Measurements from ENCODE around the gene PSMG4. TPM values are rescaled to one million over a fixed set of nuclear protein-coding genes. Genes with fewer than 3 reads are reported as not detected.
A peak's percentile ranks its signal among the peaks of the same experiment; 100 is the strongest.

The PSMG4 gene
- total and polyA plus RNA-seq, 4 donors = 13.9 to 40.6 (median 26.9) TPM

- Histone ChIP-seq H3K36me3 (ENCODE audit: control insufficient read depth, insufficient read depth, low read length) (peaks cover 9% of the 10 kb centered on the region), H3K4me1 (ENCODE audit: control insufficient read depth, insufficient read depth, low read length) (peaks cover 14% of the 10 kb centered on the region), H3K4me3 (ENCODE audit: low read depth, low read length) (no peak overlapping the region), H3K27ac (ENCODE audit: low read depth, low read length) (no peak overlapping the region), H3K9me3 (ENCODE audit: control insufficient read depth, insufficient read depth, low read length) (no peaks in the 10 kb centered on the region), H3K27me3 (ENCODE audit: control insufficient read depth, insufficient read depth, low read length) (no peaks in the 10 kb centered on the region)
- 91% methylated on average over 6 of the region's 9 CpGs for WGBS (ENCODE audit: insufficient coverage)
- DNase-seq (ENCODE audit: low read depth in 4 of 6, low spot score in 6 of 6) = peak in 2 of 6 donors; percentile 59 to 87
These were observed 52.0 kb downstream of the PSMG4 start for GRCh38 chr6:3310703-3311102.

GRCh38 chr6:3311826-3312225 is 53.1 kb downstream of the PSMG4 start:
- no peak for DNase-seq (ENCODE audit: low read depth in 4 of 6, low spot score in 6 of 6)
- WGBS (ENCODE audit: insufficient coverage) = 98% methylated on average over 6 of the region's 6 CpGs
- Histone ChIP-seq H3K27ac (ENCODE audit: low read depth, low read length) (no peak overlapping the region), H3K4me3 (ENCODE audit: low read depth, low read length) (no peak overlapping the region), H3K27me3 (ENCODE audit: control insufficient read depth, insufficient read depth, low read length) (no peaks in the 10 kb centered on the region), H3K9me3 (ENCODE audit: control insufficient read depth, insufficient read depth, low read length) (no peaks in the 10 kb centered on the region), H3K4me1 (ENCODE audit: control insufficient read depth, insufficient read depth, low read length) (peaks cover 14% of the 10 kb centered on the region), H3K36me3 (ENCODE audit: control insufficient read depth, insufficient read depth, low read length) (peaks cover 7% of the 10 kb centered on the region)

DNA sequence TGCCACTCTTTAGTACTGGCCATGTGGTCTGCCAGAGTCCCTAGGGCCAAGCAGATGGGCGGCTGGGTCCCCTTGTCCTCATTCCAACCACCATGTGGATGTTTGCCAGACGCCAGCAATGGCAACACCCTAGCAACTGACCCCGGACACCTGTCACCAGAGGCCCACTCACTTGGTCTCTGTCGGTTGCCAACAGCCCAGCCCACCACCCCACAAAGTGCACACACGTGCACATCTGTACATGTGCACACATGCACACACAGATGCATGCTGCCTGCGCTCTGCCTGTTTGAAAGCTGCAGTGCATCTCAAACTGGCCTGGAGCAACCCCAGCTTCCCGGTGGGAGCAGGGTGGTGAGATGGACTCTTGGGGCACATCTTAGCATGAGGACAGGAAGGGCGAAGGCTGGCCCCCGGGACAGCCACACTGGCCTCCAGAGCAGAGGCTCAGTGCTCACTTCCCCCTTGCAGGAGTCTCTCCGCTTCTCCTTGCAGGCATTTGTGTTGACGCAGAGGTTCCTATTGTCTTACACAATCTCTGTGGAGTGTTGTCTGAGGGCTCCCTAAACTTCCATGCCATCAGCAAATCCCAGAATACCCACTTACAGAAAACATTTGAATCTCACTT is 54.0 kb downstream of the PSMG4 start:
- Histone ChIP-seq H3K9me3 (ENCODE audit: control insufficient read depth, insufficient read depth, low read length) (no peaks in the 10 kb centered on the region), H3K4me1 (ENCODE audit: control insufficient read depth, insufficient read depth, low read length) (peaks cover 15% of the 10 kb centered on the region), H3K27me3 (ENCODE audit: control insufficient read depth, insufficient read depth, low read length) (no peaks in the 10 kb centered on the region), H3K36me3 (ENCODE audit: control insufficient read depth, insufficient read depth, low read length) (peaks cover 2% of the 10 kb centered on the region), H3K27ac (ENCODE audit: low read depth, low read length) (no peak overlapping the region), H3K4me3 (ENCODE audit: low read depth, low read length) (no peak overlapping the region)
- 63% methylated on average over 10 of the region's 11 CpGs for WGBS (ENCODE audit: insufficient coverage)
- DNase-seq (ENCODE audit: low read depth in 4 of 6, low spot score in 6 of 6) = no peak

- no peak overlapping the region for H3K27ac ChIP-seq (ENCODE audit: low read depth, low read length)
- 88% methylated on average over 3 of the region's 7 CpGs for WGBS (ENCODE audit: insufficient coverage)
- H3K27me3 ChIP-seq (ENCODE audit: control insufficient read depth, insufficient read depth, low read length) = no peaks in the 10 kb centered on the region
- no peak overlapping the region for H3K4me3 ChIP-seq (ENCODE audit: low read depth, low read length)
- H3K4me1 ChIP-seq (ENCODE audit: control insufficient read depth, insufficient read depth, low read length) = peaks cover 26% of the 10 kb centered on the region
- H3K9me3 ChIP-seq (ENCODE audit: control insufficient read depth, insufficient read depth, low read length) = no peaks in the 10 kb centered on the region
- H3K36me3 ChIP-seq (ENCODE audit: control insufficient read depth, insufficient read depth, low read length) = peaks cover 8% of the 10 kb centered on the region
- DNase-seq (ENCODE audit: low read depth in 4 of 6, low spot score in 6 of 6) = no peak
These were observed 55.4 kb downstream of the PSMG4 start for GRCh38 chr6:3314176-3314575.

DNA sequence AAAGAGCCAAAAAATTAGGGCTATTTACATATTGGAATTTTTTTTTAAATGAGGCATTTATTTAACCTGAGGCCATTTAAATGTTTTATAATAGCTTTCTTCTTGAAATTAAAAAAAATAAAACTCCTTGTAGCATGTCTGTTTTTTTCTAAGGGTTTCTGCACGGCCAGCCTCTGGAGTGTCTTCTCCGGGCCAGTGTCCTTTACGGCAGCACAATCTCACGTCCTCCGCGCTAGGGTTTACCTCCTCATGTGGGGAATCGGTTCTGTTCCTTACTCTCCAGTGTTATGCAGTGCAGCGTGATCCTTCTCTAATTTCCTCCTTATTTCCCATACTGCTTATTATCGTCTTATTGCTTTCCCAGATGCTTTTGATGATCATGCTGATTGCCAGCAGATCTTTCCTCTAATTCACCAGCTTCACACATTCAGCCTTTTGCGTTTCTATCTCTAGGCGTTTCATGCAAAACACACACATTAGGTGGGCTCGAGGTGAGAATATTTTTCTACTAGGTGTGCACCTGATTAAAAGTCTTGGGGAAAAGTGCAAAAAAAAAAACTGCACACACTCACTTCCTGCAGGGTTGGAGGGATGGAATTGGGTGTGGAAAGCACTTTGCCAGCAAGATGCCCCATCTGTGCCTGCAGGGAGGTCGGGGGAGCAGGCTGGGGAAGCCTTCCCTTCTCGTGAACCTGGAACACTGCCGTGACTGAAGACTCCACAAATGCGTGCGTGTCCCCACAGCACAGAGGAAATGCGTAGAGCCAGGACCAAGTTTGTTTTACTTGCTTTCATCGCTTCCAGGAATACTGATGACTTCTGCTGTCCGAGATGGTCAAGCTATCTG is 56.1 kb downstream of the PSMG4 start:
- Histone ChIP-seq H3K4me1 (ENCODE audit: control insufficient read depth, insufficient read depth, low read length) (peaks cover 26% of the 10 kb centered on the region), H3K36me3 (ENCODE audit: control insufficient read depth, insufficient read depth, low read length) (peaks cover 6% of the 10 kb centered on the region), H3K4me3 (ENCODE audit: low read depth, low read length) (no peak overlapping the region), H3K9me3 (ENCODE audit: control insufficient read depth, insufficient read depth, low read length) (no peaks in the 10 kb centered on the region), H3K27ac (ENCODE audit: low read depth, low read length) (no peak overlapping the region), H3K27me3 (ENCODE audit: control insufficient read depth, insufficient read depth, low read length) (no peaks in the 10 kb centered on the region)
- 69% methylated on average over 17 of the region's 20 CpGs for WGBS (ENCODE audit: insufficient coverage)
- peak in 1 of 6 donors; percentile 84 for DNase-seq (ENCODE audit: low read depth in 4 of 6, low spot score in 6 of 6)

- peaks cover 21% of the 10 kb centered on the region for H3K4me1 ChIP-seq (ENCODE audit: control insufficient read depth, insufficient read depth, low read length)
- no peaks in the 10 kb centered on the region for H3K27me3 ChIP-seq (ENCODE audit: control insufficient read depth, insufficient read depth, low read length)
- H3K27ac ChIP-seq (ENCODE audit: low read depth, low read length) = no peak overlapping the region
- peaks cover 6% of the 10 kb centered on the region for H3K36me3 ChIP-seq (ENCODE audit: control insufficient read depth, insufficient read depth, low read length)
- DNase-seq (ENCODE audit: low read depth in 4 of 6, low spot score in 6 of 6) = no peak
- no peak overlapping the region for H3K4me3 ChIP-seq (ENCODE audit: low read depth, low read length)
- no peaks in the 10 kb centered on the region for H3K9me3 ChIP-seq (ENCODE audit: control insufficient read depth, insufficient read depth, low read length)
- 73% methylated on average over 5 of the region's 8 CpGs for WGBS (ENCODE audit: insufficient coverage)
These were observed 57.1 kb downstream of the PSMG4 start for GRCh38 chr6:3315841-3316240.

- H3K4me3 ChIP-seq (ENCODE audit: low read depth, low read length) = no peak overlapping the region
- H3K27me3 ChIP-seq (ENCODE audit: control insufficient read depth, insufficient read depth, low read length) = no peaks in the 10 kb centered on the region
- no peak for DNase-seq (ENCODE audit: low read depth in 4 of 6, low spot score in 6 of 6)
- H3K9me3 ChIP-seq (ENCODE audit: control insufficient read depth, insufficient read depth, low read length) = no peaks in the 10 kb centered on the region
- H3K27ac ChIP-seq (ENCODE audit: low read depth, low read length) = no peak overlapping the region
- H3K4me1 ChIP-seq (ENCODE audit: control insufficient read depth, insufficient read depth, low read length) = peaks cover 21% of the 10 kb centered on the region
- WGBS (ENCODE audit: insufficient coverage) = 87% methylated on average over 9 of the region's 9 CpGs
- peaks cover 8% of the 10 kb centered on the region for H3K36me3 ChIP-seq (ENCODE audit: control insufficient read depth, insufficient read depth, low read length)
These were observed 57.6 kb downstream of the PSMG4 start for GRCh38 chr6:3316331-3316730.

DNA sequence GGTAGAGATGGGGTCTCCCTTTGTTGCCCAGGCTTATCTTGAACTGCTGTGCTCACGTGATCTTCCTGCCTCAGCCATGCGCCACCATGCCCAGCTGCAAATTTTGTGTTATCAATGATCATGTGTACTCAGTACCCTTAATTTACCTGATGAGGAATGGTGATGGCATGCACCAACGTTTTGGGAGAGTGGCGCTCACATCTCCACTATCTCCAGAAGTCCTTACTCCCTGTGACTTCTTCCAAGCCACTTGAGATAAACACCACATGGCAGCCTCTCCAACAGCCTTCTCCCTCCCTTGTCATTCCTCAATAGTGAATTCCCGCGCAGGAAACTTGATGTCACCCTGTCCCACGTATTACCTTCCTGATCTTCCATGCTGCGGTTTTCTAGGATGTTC is 58.1 kb downstream of the PSMG4 start:
- Histone ChIP-seq H3K9me3 (ENCODE audit: control insufficient read depth, insufficient read depth, low read length) (no peaks in the 10 kb centered on the region), H3K4me3 (ENCODE audit: low read depth, low read length) (no peak overlapping the region), H3K27me3 (ENCODE audit: control insufficient read depth, insufficient read depth, low read length) (no peaks in the 10 kb centered on the region), H3K36me3 (ENCODE audit: control insufficient read depth, insufficient read depth, low read length) (peaks cover 8% of the 10 kb centered on the region), H3K4me1 (ENCODE audit: control insufficient read depth, insufficient read depth, low read length) (peaks cover 21% of the 10 kb centered on the region), H3K27ac (ENCODE audit: low read depth, low read length) (no peak overlapping the region)
- WGBS (ENCODE audit: insufficient coverage) = 98% methylated on average over 7 of the region's 8 CpGs
- DNase-seq (ENCODE audit: low read depth in 4 of 6, low spot score in 6 of 6) = no peak
